DND-41 (cell line): ENCODE measurements around the gene NINJ1.

Experiments used
- ATAC-seq: fragments of 200-7000 bp; cut with Tn5 transposase; 3 replicates; pipeline ENCODE4 v1.9.1; 2021; ENCODE audit warnings: low read depth; ENCODE audit not compliant: insufficient read depth
- DNase-seq: peaks from one replicate; pipeline ENCODE4 v3.0.0-alpha.2; 2020
- H2AFZ ChIP-seq: 2 replicates; pipeline ENCODE4 v1.6.0; 2012; ENCODE audit warnings: low read depth, low read length
- H3K27ac ChIP-seq: 2 replicates; pipeline ENCODE4 v1.5.1; 2012; ENCODE audit warnings: low read length, inconsistent platforms
- H3K27me3 ChIP-seq: fragments of 200-600 bp; sonication (generic); 2 replicates; pipeline ENCODE4 v1.6.0; 2012; ENCODE audit warnings: low read length, mild to moderate bottlenecking, inconsistent platforms; ENCODE audit not compliant: insufficient read depth, poor library complexity
- H3K36me3 ChIP-seq: 2 replicates; pipeline ENCODE4 v1.5.1; 2012; ENCODE audit warnings: low read length, inconsistent platforms; ENCODE audit not compliant: insufficient read depth
- H3K4me1 ChIP-seq: 2 replicates; pipeline ENCODE4 v1.5.1; 2012; ENCODE audit warnings: mild to moderate bottlenecking, low read length; ENCODE audit not compliant: insufficient read depth
- H3K4me2 ChIP-seq: 2 replicates; pipeline ENCODE4 v1.6.0; 2012; ENCODE audit warnings: mild to moderate bottlenecking, moderate library complexity, low read length, inconsistent platforms; ENCODE audit not compliant: insufficient read depth
- H3K4me3 ChIP-seq, 2 experiments: fragments of 200-600 bp in 1 of 2; shearing (Covaris generic) in 1 of 2; 2 replicates each; pipeline ENCODE4 v1.5.1; 2012 to 2016; ENCODE audit warnings: inconsistent platforms in 2 of 2, low read length in 2 of 2, mild to moderate bottlenecking in 2 of 2, low read depth in 1 of 2, moderate library complexity in 1 of 2
- H3K79me2 ChIP-seq: 2 replicates; pipeline ENCODE4 v1.6.0; 2012; ENCODE audit warnings: low read length, inconsistent platforms; ENCODE audit not compliant: insufficient read depth
- H3K9ac ChIP-seq: 2 replicates; pipeline ENCODE4 v1.6.0; 2012; ENCODE audit warnings: low read depth, mild to moderate bottlenecking, inconsistent platforms, low read length, moderate library complexity
- H3K9me3 ChIP-seq: 2 replicates; pipeline ENCODE4 v1.5.1; 2012; ENCODE audit warnings: low read length, moderate library complexity, mild to moderate bottlenecking, inconsistent platforms; ENCODE audit not compliant: insufficient read depth, severe bottlenecking
- H4K20me1 ChIP-seq: 2 replicates; pipeline ENCODE4 v1.6.0; 2012; ENCODE audit warnings: low read length; ENCODE audit not compliant: insufficient read depth
- CTCF ChIP-seq: IDR thresholded peaks from 2 replicates; pipeline ENCODE4 v1.5.1; 2012; ENCODE audit warnings: borderline replicate concordance, low read length, moderate library complexity, mild to moderate bottlenecking; ENCODE audit not compliant: poor library complexity, severe bottlenecking; ENCODE audit errors: extremely low read depth
- EZH2 ChIP-seq: IDR thresholded peaks from 3 replicates; pipeline ENCODE4 v1.6.1; 2012; ENCODE audit warnings: borderline replicate concordance, low read depth, mild to moderate bottlenecking, moderate library complexity, low read length, inconsistent platforms; ENCODE audit not compliant: severe bottlenecking

NINJ1 gene

GRCh38 chr9:93128011-93128714 is 5.9 kb downstream of the NINJ1 start:
- no peak for ATAC-seq
- Histone ChIP-seq H3K9me3 (no peaks in the 10 kb centered on the region), H3K27ac (no peak overlapping the region; the same call in 1 of the 2 replicates), H3K4me2 (no peak overlapping the region), H3K27me3 (no peaks in the 10 kb centered on the region), H3K36me3 (peaks cover 3% of the 10 kb centered on the region; the same call in 1 of the 2 replicates), H3K4me1 (peaks cover 15% of the 10 kb centered on the region), H2AFZ (no peak overlapping the region), H4K20me1 (peaks cover 21% of the 10 kb centered on the region), H3K79me2 (peaks cover 8% of the 10 kb centered on the region; the same call in 1 of the 2 replicates), H3K9ac (no peak overlapping the region), H3K4me3 (no peak overlapping the region)
- DNase-seq, result no peak
- TF ChIP-seq CTCF, result no peak
- TF ChIP-seq EZH2, result no peak

GRCh38 chr9:93127395-93127911 is 6.6 kb downstream of the NINJ1 start:
- Histone ChIP-seq H3K79me2 (0 out of 2 replicates have a peak, but pooled peaks cover 5% of the 10 kb centered on the region), H2AFZ (no peak overlapping the region), H3K27me3 (no peaks in the 10 kb centered on the region), H4K20me1 (peaks cover 14% of the 10 kb centered on the region), H3K27ac (no peak overlapping the region), H3K36me3 (peaks cover 3% of the 10 kb centered on the region; the same call in 1 of the 2 replicates), H3K4me1 (peaks cover 8% of the 10 kb centered on the region; the same call in 1 of the 2 replicates), H3K9ac (no peak overlapping the region), H3K4me2 (no peak overlapping the region), H3K4me3 (no peak overlapping the region), H3K9me3 (no peaks in the 10 kb centered on the region)
- DNase-seq (no peak), ATAC-seq (no peak)
- TF ChIP-seq CTCF, result no peak
- no peak for TF ChIP-seq EZH2

GRCh38 chr9:93126825-93127368 is 7.2 kb downstream of the NINJ1 start:
- H3K4me3 ChIP-seq, result no peak overlapping the region
- no peak overlapping the region for H2AFZ ChIP-seq
- peaks cover 12% of the 10 kb centered on the region; the same call in 1 of the 2 replicates for H4K20me1 ChIP-seq
- no peak overlapping the region for H3K9ac ChIP-seq
- ATAC-seq (no peak), DNase-seq (no peak)
- no peak overlapping the region for H3K27ac ChIP-seq
- H3K79me2 ChIP-seq, result 0 out of 2 replicates have a peak, but pooled peaks cover 3% of the 10 kb centered on the region
- H3K4me1 ChIP-seq, result peaks cover 4% of the 10 kb centered on the region; the same call in 1 of the 2 replicates
- no peaks in the 10 kb centered on the region for H3K9me3 ChIP-seq
- TF ChIP-seq CTCF (no peak), EZH2 (no peak)
- peaks cover 4% of the 10 kb centered on the region for H3K36me3 ChIP-seq
- H3K27me3 ChIP-seq, result no peaks in the 10 kb centered on the region
- no peak overlapping the region for H3K4me2 ChIP-seq
